SU-DHL-6 (cell line): Measurements from ENCODE around the gene ZNF823.

Experiments
- H2AFZ ChIP-seq: fragments of 200-600 bp; sonication (generic); 2 replicates; pipeline ENCODE4 v1.6.1; 2014; ENCODE audit warnings: low read depth, mild to moderate bottlenecking, moderate library complexity, mixed read lengths, antibody characterized with exemption, low read length; ENCODE audit not compliant: severe bottlenecking
- H3F3A ChIP-seq: fragments of 200-600 bp; shearing (Covaris generic); 2 replicates; pipeline ENCODE4 v1.6.0; 2016; ENCODE audit warnings: antibody characterized with exemption, mild to moderate bottlenecking; ENCODE audit not compliant: insufficient read depth
- H3K27ac ChIP-seq: fragments of 200-600 bp; sonication (generic); 2 replicates; pipeline ENCODE4 v1.5.1; 2016; ENCODE audit warnings: low read depth, mild to moderate bottlenecking, low read length, moderate library complexity, mixed read lengths
- H3K27me3 ChIP-seq: fragments of 200-600 bp; sonication (generic), shearing (Covaris generic); 2 replicates; pipeline ENCODE4 v1.6.0; 2014; ENCODE audit warnings: mild to moderate bottlenecking, low read length
- H3K36me3 ChIP-seq: fragments of 200-600 bp; sonication (generic); 2 replicates; pipeline ENCODE4 v1.6.1; 2014; ENCODE audit warnings: mild to moderate bottlenecking, low read length, mixed read lengths
- H3K4me2 ChIP-seq: fragments of 300-600, 200-600 bp; shearing (Covaris generic), sonication (generic); 2 replicates; pipeline ENCODE4 v1.6.0; 2014; ENCODE audit warnings: low read length, low read depth, mild to moderate bottlenecking; ENCODE audit not compliant: poor library complexity, severe bottlenecking
- H3K4me3 ChIP-seq: fragments of 200-600 bp; sonication (generic); 2 replicates; pipeline ENCODE4 v1.5.1; 2014; ENCODE audit warnings: antibody characterized with exemption, low read length, mild to moderate bottlenecking, mixed read lengths; ENCODE audit not compliant: insufficient read depth, poor library complexity, severe bottlenecking
- H3K79me2 ChIP-seq: fragments of 200-600 bp; sonication (generic); 2 replicates; pipeline ENCODE4 v1.6.1; 2014; ENCODE audit warnings: mild to moderate bottlenecking, low read length, moderate library complexity; ENCODE audit not compliant: insufficient read depth
- H3K9ac ChIP-seq: fragments of 200-600 bp; sonication (generic); 2 replicates; pipeline ENCODE4 v1.7.0; 2014; ENCODE audit warnings: mild to moderate bottlenecking, low read length
- H3K9me2 ChIP-seq: fragments of 200-600 bp; sonication (generic); replicated peaks from 2 replicates; pipeline ENCODE4 v1.6.1; 2014; ENCODE audit warnings: low read length; ENCODE audit not compliant: insufficient read depth
- H3K9me3 ChIP-seq: fragments of 200-600 bp; sonication (generic); 2 replicates; pipeline ENCODE4 v1.6.1; 2014; ENCODE audit warnings: low read length, mixed read lengths; ENCODE audit not compliant: insufficient read depth
- H4K20me1 ChIP-seq: fragments of 200-600 bp; sonication (generic); 2 replicates; pipeline ENCODE4 v1.6.1; 2014; ENCODE audit warnings: low read depth, mild to moderate bottlenecking, antibody characterized with exemption, low read length, moderate library complexity, mixed read lengths
- EZH2phosphoT487 ChIP-seq: fragments of 200-600 bp; sonication (generic), shearing (Covaris generic); conservative IDR thresholded peaks from 2 replicates; pipeline ENCODE4 v1.6.1; 2018; ENCODE audit warnings: mild to moderate bottlenecking, antibody characterized with exemption, low read length, moderate library complexity, mixed read lengths
- TF ChIP-seq, protein P1 (sequence below): fragments of 200-600 bp; sonication (generic); IDR thresholded peaks from one replicate; pipeline ENCODE4 v1.5.1; 2017; ENCODE audit warnings: antibody characterized with exemption, mild to moderate bottlenecking, low read length, moderate library complexity; ENCODE audit not compliant: insufficient read depth, poor library complexity, severe bottlenecking

ZNF823 gene

DNA sequence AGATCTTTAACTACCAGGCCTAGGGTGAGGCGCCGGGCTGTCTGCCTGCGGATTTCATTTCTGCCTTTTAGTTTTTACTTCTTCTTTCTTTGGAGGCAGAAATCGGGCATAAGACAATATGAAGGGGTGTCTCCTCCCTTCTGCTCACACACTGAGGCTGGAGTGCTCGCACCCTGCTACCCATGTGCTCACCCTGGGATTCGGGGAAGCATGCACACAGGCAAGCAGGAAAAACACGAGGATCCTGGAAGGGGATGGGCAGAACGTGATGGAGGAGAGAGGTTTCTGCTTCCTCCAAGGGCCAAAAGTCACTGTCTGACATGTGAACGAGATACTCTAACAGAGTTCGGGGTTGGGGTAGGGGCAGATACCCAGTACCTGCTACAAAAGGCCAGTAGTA is 28.4 kb downstream of the ZNF823 start:
- H3K27ac ChIP-seq: no peak overlapping the region
- no peak overlapping the region for H3K4me2 ChIP-seq
- no peak overlapping the region for H3K9ac ChIP-seq
- TF ChIP-seq EZH2phosphoT487: no peak
- TF ChIP-seq, protein P1, sequence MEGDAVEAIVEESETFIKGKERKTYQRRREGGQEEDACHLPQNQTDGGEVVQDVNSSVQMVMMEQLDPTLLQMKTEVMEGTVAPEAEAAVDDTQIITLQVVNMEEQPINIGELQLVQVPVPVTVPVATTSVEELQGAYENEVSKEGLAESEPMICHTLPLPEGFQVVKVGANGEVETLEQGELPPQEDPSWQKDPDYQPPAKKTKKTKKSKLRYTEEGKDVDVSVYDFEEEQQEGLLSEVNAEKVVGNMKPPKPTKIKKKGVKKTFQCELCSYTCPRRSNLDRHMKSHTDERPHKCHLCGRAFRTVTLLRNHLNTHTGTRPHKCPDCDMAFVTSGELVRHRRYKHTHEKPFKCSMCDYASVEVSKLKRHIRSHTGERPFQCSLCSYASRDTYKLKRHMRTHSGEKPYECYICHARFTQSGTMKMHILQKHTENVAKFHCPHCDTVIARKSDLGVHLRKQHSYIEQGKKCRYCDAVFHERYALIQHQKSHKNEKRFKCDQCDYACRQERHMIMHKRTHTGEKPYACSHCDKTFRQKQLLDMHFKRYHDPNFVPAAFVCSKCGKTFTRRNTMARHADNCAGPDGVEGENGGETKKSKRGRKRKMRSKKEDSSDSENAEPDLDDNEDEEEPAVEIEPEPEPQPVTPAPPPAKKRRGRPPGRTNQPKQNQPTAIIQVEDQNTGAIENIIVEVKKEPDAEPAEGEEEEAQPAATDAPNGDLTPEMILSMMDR: no peak
- no peaks in the 10 kb centered on the region for H3K9me2 ChIP-seq
- H2AFZ ChIP-seq: no peak overlapping the region
- no peaks in the 10 kb centered on the region for H3F3A ChIP-seq
- H3K4me3 ChIP-seq: no peak overlapping the region
- H3K9me3 ChIP-seq: no peaks in the 10 kb centered on the region
- H4K20me1 ChIP-seq: no peaks in the 10 kb centered on the region
- H3K36me3 ChIP-seq: no peaks in the 10 kb centered on the region
- H3K79me2 ChIP-seq: no peaks in the 10 kb centered on the region
- no peaks in the 10 kb centered on the region for H3K27me3 ChIP-seq

DNA sequence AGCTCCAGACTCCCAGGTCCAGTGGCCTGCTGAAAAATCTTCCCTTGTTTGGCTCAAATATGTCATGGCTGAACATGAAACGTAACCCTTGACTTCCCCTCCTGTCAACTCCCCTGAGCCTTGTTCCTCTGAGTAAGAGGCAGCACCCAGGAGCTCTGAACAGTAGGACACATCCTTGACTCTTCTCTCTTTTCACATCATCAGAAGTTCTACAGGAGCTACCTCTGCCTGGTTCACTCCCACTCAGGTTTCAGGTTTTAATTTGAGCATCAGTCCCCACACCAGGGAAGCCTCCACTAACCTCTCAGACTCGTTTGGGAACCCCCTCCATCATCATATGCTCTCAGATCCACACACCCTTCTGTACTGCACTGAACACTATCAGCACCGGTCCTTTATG is 30.3 kb downstream of the ZNF823 start:
- Histone ChIP-seq H3K9me2 (no peaks in the 10 kb centered on the region), H3F3A (no peaks in the 10 kb centered on the region), H3K9me3 (no peaks in the 10 kb centered on the region), H2AFZ (no peak overlapping the region), H3K27me3 (no peaks in the 10 kb centered on the region), H3K4me3 (no peak overlapping the region), H3K36me3 (no peaks in the 10 kb centered on the region), H3K79me2 (no peaks in the 10 kb centered on the region), H3K27ac (no peak overlapping the region), H4K20me1 (no peaks in the 10 kb centered on the region), H3K4me2 (no peak overlapping the region), H3K9ac (no peak overlapping the region)
- no peak for TF ChIP-seq EZH2phosphoT487
- TF ChIP-seq, protein P1: no peak

DNA sequence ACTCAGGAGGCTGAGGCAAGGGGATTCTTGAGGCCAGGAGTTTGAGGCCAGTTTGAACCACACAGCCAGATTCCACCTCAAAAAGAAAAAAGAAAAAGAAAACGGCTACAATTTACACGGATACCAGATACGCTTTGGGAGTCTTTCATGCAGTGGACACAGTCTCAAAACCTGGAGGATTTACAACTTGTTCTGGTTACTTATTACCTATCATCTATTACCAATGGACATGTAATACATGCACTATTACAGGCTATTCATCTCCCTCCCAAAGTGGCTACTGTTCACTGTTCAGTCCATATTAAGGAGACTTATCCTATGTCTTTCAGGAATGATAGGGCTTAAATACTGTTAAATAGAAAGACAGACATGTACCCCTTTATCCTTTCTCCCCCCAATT is 33.3 kb downstream of the ZNF823 start:
- Histone ChIP-seq H3K4me2 (no peak overlapping the region), H3K9me3 (no peaks in the 10 kb centered on the region), H3F3A (no peaks in the 10 kb centered on the region), H3K36me3 (no peaks in the 10 kb centered on the region), H3K9ac (no peak overlapping the region), H3K9me2 (no peaks in the 10 kb centered on the region), H3K27me3 (no peaks in the 10 kb centered on the region), H4K20me1 (no peaks in the 10 kb centered on the region), H3K27ac (no peak overlapping the region), H2AFZ (no peak overlapping the region), H3K79me2 (no peaks in the 10 kb centered on the region), H3K4me3 (no peak overlapping the region)
- TF ChIP-seq EZH2phosphoT487: no peak
- TF ChIP-seq, protein P1: no peak
